Measurements from ENCODE around the gene PLCD1.
A peak's percentile ranks its signal among the peaks of the same experiment; 100 is the strongest.

Gene PLCD1

GRCh38 chr3:38016410-38016809 is 13.0 kb downstream of the PLCD1 start:
- DNase-seq = no peak

- no peak for DNase-seq
Observed at GRCh38 chr3:38015984-38016383, 13.5 kb downstream of the PLCD1 start.

GRCh38 chr3:38015485-38015884 is 14.0 kb downstream of the PLCD1 start:
- DNase-seq = no peak

DNA sequence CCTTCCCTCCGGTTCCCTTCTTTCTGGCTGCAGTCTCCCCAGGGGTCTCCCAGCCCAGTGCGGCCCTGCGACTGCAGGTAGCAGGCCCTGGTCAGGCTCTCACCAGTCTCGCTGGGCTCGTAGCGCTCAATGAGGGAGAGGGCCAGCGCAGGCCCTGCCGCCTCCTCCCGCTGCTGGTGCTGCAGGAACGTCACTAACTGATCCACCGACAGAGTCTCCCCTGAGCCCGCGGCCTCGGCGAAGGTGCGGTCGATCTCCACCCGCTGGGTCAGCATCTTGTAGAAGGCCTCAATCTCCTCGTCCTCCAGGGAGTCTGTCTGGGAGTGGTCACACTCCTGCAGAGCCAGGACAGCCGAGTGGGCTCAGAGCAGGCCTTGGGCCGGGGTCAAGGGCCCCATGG is 18.3 kb downstream of the PLCD1 start:
- DNase-seq = no peak

DNA sequence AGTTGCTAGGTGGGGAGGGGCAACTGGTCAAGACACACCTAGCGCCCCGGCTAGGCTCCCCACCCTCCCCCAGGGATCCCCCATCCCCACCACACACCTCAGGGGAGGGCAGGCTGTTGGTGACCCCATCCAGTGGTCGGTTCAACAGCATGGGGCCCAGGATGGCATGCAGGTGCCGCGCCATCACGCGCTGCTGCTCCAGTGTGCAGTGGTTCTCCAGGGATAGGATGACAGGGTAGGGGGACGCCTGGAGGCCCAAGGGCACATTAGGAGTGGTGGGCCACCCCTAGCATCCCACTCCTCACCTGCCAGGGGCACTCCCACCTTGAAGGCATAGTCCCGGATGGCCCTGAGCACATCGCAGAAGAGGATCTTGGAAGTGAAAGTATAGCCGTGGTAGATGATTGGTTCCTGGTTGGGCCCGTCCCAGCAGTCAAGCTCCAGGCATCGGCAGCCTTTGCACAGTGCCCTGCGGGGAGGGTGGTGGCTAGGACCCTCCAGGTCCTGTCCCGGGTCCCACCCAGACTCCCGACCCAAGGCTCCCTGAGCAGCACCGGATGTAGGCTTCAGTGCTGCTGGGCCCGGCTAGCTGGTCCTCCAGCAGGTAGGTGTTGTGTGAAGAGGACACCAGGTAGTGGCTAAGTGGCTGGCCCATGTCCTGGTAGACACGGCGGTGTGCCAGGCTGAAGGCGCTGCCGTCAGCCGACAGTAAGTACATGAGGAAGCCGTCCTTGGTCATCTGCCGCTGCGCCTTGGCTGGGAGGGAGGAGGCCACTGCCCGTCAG is 19.4 kb downstream of the PLCD1 start:
- no peak for DNase-seq

DNA sequence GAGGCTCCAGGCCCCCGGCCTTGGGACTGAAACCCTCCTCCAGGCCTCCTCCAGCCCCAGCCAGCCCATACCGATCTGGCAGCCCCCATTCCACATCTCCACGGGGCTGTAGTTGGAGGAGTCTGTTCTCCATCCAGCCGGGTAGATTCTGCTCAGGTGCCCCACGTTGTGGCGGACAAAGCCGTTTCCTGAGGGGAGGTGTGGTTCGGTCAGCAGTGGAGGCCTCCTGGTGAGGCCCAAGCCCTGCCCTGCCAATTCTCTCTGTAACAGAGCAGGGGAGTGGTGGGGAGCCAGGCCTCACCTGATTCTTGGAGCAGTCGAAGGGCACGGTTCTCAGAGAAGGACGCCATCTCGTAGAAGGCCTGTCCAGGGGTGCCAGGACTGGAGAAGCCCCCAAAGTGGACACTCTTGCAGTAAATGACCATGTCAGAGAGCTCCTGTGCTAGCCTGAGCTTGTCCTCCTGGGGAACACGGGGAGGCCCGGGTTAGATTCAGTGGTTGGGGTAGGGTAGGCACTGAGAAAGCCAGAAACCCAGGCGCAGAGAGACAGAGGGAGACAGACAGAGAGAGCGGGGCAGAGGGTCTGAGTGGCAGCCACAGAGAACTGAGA is 20.4 kb downstream of the PLCD1 start:
- no peak for DNase-seq

DNA sequence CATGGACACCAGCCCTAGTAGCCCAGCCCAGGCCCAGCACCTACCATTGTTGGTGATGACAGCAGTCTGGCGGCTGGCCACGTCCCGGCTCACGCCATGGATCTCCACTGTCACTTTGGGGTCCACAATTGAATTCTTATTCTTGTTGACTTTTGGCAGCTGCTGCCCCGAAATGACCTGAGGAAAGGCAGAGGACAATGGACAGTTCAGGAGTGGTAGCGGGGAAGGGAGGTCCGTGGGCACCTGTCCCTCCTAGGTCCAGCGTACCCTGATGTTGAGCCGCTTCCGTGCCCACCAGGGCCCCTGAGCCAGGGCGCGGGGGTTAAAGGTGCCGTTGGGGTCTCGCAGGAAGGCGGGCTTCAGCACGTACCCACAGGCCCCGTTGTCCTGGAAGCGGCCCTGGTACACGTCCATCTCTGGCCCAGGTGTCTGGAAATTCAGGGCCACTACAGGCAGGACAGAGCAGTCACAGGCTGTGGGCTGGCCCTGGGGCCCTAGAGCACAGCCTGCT is 21.2 kb downstream of the PLCD1 start:
- no peak for DNase-seq

DNA sequence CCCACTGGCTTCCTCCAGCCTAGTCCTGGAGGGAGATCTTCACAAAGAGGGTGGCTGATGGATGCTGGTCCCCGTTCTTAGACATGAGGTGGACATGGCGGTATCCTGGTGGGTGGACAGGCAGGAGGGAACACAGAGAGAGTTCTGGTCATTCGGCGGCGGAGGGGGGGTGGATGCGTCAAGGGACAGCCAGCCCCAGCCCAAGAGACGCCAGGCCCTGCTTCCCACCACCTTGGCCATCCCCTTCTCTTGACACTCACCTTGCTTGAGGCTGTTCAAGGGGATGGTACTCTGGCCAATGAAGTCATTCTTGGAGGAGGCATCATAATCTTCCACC is 21.7 kb downstream of the PLCD1 start:
- no peak for DNase-seq

DNA sequence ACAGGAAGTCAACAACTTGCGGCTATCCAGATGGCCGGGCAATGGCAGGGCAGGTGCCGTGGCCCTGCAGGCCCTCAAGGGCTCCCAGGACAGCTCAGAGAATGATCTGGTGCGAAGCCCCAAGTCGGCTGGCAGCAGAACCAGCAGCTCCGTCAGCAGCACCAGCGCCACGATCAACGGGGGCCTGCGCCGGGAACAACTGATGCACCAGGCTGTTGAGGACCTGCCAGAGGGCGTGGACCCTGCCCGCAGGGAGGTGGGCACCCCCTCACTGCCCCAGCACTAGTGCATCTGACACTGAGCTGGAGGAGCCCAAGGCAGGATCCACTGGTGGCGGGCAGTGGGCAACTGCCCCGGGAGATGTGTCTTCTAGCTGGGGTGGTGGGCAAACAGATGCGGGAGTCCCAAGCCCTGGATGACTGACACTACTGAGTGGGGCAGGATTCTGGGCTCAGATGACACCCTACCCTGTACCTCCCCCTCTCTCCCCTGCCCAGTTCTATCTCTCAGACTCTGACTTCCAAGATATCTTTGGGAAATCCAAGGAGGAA is 22.9 kb downstream of the PLCD1 start:
- DNase-seq = no peak

DNA sequence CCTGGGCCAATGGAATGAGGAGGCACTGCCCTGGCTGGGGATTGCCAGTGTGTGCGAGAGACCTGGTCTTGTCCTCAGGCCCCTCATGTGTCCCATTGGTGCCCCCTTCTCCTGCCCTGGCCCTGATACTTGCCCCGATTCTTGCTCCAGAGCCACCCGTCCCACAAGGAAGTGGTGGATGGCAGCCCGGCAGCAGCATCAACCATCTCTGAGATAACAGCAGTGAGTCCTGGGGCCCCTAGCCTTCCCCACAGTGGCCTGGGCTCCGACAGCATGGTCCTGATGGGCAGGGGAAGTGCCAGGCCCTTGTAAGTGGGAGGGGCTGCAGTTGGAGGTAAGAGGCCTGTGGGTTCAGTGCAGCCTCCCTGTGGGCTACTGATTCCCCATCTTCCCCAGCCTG is 23.4 kb downstream of the PLCD1 start:
- DNase-seq = no peak

GRCh38 chr3:38005076-38006020 is 24.1 kb downstream of the PLCD1 start:
- DNase-seq = no peak

DNA sequence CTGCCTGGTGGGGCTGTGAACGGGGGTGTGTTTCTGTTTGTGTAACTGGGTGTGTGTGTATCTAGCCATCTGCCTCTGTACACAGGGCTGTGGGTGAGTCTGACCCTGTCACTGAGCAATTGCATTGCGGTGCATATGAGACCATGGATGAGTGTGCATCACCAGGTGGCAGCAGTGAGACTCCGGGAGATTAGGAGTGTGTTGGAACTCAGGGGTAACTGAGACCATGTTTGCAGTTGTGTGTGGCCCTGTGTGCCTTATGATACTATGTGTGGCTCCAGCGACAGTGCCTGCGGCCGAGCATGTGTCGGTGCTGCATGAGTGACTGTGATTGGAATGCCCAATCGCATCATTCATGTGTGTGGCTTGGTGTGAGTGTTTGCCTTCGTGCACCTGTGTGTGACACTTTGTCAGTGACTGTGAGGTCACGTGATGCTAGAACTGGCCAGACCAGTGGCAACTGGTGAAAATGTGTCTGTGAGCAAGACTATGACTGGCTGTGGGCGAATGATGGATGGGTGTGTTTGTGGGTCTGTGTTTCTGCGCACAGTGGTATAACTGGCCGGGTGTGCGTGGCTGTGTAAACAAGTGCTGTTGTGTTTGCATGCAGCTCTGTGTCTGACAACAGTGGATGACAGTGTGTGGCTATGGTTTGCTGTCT is 24.9 kb downstream of the PLCD1 start:
- DNase-seq = peak; percentile 29

GRCh38 chr3:38003817-38004414 is 25.5 kb downstream of the PLCD1 start:
- DNase-seq = no peak

- DNase-seq = peak; percentile 4
Observed at GRCh38 chr3:38003371-38003816, 26.0 kb downstream of the PLCD1 start.

DNA sequence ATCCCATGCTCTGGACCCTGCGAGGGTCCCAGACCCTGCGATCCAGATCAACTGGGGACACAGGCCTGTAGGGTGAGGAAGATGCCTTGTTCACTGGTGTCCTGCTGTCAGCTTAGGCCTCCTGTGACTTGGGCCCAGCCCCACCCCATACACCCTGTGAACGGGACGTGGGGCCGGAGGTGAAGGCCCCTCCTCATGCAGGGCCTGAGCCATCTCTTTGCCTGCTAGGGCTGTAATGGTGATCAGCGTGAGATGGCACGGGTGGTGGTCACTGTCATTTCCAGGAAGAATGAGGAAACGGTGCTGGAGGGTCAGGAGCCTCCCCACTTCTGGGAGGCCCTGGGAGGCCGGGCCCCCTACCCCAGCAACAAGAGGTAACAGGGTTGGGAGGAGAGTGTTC is 26.5 kb downstream of the PLCD1 start:
- DNase-seq = no peak

- DNase-seq = no peak
Observed at GRCh38 chr3:38002291-38002876, 27.1 kb downstream of the PLCD1 start.

GRCh38 chr3:38001456-38002081 is 27.9 kb downstream of the PLCD1 start:
- DNase-seq = no peak

DNA sequence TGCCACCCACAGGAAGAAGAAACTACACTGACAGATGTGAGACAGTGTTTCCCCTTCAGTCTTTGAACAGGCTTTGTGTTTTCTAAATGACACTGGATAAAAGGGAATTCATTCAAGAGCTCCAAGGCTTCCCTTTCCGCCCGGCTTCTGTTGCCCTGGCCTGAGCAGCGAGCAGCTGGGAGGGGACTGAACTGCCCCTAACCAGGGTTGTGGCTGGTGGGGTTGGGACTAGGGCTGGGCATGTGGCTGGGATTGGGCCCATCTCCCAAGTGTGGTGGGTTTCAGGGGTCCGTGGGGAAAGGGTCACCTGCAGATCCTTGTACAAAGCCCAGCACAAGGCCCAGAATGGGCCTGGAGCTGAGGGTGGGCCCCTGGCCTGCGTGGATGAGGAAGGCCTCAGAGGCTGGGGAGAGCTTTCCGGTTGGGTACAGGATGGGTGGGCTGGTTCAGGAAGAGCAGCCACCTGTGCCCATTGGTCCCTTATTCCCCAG is 28.4 kb downstream of the PLCD1 start:
- DNase-seq = no peak

- no peak for DNase-seq
Observed at GRCh38 chr3:38000242-38000916, 29.1 kb downstream of the PLCD1 start.

- DNase-seq = no peak
Observed at GRCh38 chr3:37999836-38000235, 29.6 kb downstream of the PLCD1 start.

All from NCI-H1105 treated with DMSO at 0.1 percent for 48 hours (cell line).